ENCODE measurements around the gene PRKAR1A. TPM values are rescaled to one million over a fixed set of nuclear protein-coding genes. Genes with fewer than 3 reads are reported as not detected.

PRKAR1A gene
- total RNA-seq, 1 experiment from 2014 or later = 174 TPM

- H3K36me3 ChIP-seq (ENCODE audit: control insufficient read depth, insufficient read depth, low read length) = no peaks in the 10 kb centered on the region
- CTCF ChIA-PET = no interaction called here
- in situ Hi-C loops (cut with HindIII; ENCODE audit: low pct_unique_long_range_greater_than_20kb, low sequenced_read_pairs) (no loop called here), intact Hi-C loops (cut with micrococcal nuclease; ENCODE audit: unreplicated experiment) (no loop called here)
- POLR2A ChIA-PET = no interaction called here
- no peak for TF ChIP-seq TCF7L2 (IDR thresholded peaks at IDR 0.05; ENCODE audit: low read depth, low read length)
- TF ChIP-seq CTCF (IDR thresholded peaks at IDR 0.05) = no peak
- no peak for TF ChIP-seq REST (IDR thresholded peaks at IDR 0.05; ENCODE audit: insufficient read depth in 1 of 2, low read depth in 2 of 2, low read length in 1 of 2)
- no peak for TF ChIP-seq POLR2AphosphoS5 (IDR thresholded peaks at IDR 0.05; ENCODE audit: low read depth, low read length)
- TF ChIP-seq SIN3A (IDR thresholded peaks at IDR 0.05; ENCODE audit: borderline replicate concordance, insufficient read depth, low read depth, low read length) = no peak
- BruUV-seq (replicated peaks) = no TSS peak
- no peak overlapping the region for H3K27ac ChIP-seq (ENCODE audit: low read length)
- ATAC-seq = no peak
- no peak for DNase-seq (ENCODE audit: low read depth, low spot score)
- H3K4me3 ChIP-seq (ENCODE audit: low read depth in 2 of 2, low read length in 2 of 2) = no peak overlapping the region
- no peaks in the 10 kb centered on the region for H3K4me1 ChIP-seq (ENCODE audit: control insufficient read depth, insufficient read depth, low read length)
- H3K27me3 ChIP-seq (ENCODE audit: control insufficient read depth, insufficient read depth, low read length) = no peaks in the 10 kb centered on the region
- H3K9me3 ChIP-seq (ENCODE audit: control insufficient read depth, insufficient read depth, low read depth, low read length) = no peaks in the 10 kb centered on the region
Observed at GRCh38 chr17:68501074-68501473, 11.2 kb upstream of the PRKAR1A start.

- BruUV-seq (replicated peaks) = no TSS peak
- ChIA-PET POLR2A (no interaction called here), CTCF (no interaction called here)
- no peaks in the 10 kb centered on the region; the same call in 1 of the 2 replicates for H3K4me1 ChIP-seq (ENCODE audit: control insufficient read depth, insufficient read depth, low read length)
- intact Hi-C loops (cut with micrococcal nuclease; ENCODE audit: unreplicated experiment) = no loop called here
- H3K36me3 ChIP-seq (ENCODE audit: control insufficient read depth, insufficient read depth, low read length) = no peaks in the 10 kb centered on the region
- TF ChIP-seq REST (IDR thresholded peaks at IDR 0.05; ENCODE audit: insufficient read depth in 1 of 2, low read depth in 2 of 2, low read length in 1 of 2) (no peak), TCF7L2 (IDR thresholded peaks at IDR 0.05; ENCODE audit: low read depth, low read length) (no peak), CTCF (IDR thresholded peaks at IDR 0.05) (no peak), SIN3A (IDR thresholded peaks at IDR 0.05; ENCODE audit: borderline replicate concordance, insufficient read depth, low read depth, low read length) (no peak), POLR2AphosphoS5 (IDR thresholded peaks at IDR 0.05; ENCODE audit: low read depth, low read length) (no peak)
- DNase-seq (ENCODE audit: low read depth, low spot score) (no peak), ATAC-seq (no peak)
- in situ Hi-C loops (cut with HindIII; ENCODE audit: low pct_unique_long_range_greater_than_20kb, low sequenced_read_pairs) = no loop called here
- no peak overlapping the region for H3K27ac ChIP-seq (ENCODE audit: low read length)
- H3K4me3 ChIP-seq (ENCODE audit: low read depth in 2 of 2, low read length in 2 of 2) = no peak overlapping the region
- H3K9me3 ChIP-seq (ENCODE audit: control insufficient read depth, insufficient read depth, low read depth, low read length) = no peaks in the 10 kb centered on the region
- no peaks in the 10 kb centered on the region for H3K27me3 ChIP-seq (ENCODE audit: control insufficient read depth, insufficient read depth, low read length)
Observed at GRCh38 chr17:68505951-68506350, 6.3 kb upstream of the PRKAR1A start.
